ENCODE measurements around the gene PTPRJ. TPM values are rescaled to one million over a fixed set of nuclear protein-coding genes. Genes with fewer than 3 reads are reported as not detected.

The PTPRJ gene
- total RNA-seq, 1 experiment from 2014 or later = 59.4 TPM

GRCh38 chr11:48088682-48089050 is 108.3 kb downstream of the PTPRJ start:
- no peak for DNase-seq
- H3K9me3 Mint-ChIP-seq (ENCODE audit: low read depth, unreplicated experiment) = no peaks in the 10 kb centered on the region
- BruUV-seq (replicated peaks) = no TSS peak
- CTCF ChIA-PET = interaction anchor here (0.6 kb wide), 2 partner anchors 50 to 152 kb away, joined by 3 read pairs; no protein-coding TSS in a partner anchor
- H3K4me1 Mint-ChIP-seq (ENCODE audit: low read depth, unreplicated experiment) = peaks cover 64% of the 10 kb centered on the region
- no peak for TF ChIP-seq CTCF (IDR thresholded peaks at IDR 0.05; ENCODE audit: unreplicated experiment)
- no peaks in the 10 kb centered on the region for H3K27me3 Mint-ChIP-seq (ENCODE audit: unreplicated experiment)
- no peak overlapping the region for H3K4me3 Mint-ChIP-seq (ENCODE audit: low read depth, unreplicated experiment)
- intact Hi-C loops (cut with micrococcal nuclease; ENCODE audit: unreplicated experiment) = no loop called here
- H3K36me3 Mint-ChIP-seq (ENCODE audit: insufficient read depth, unreplicated experiment) = peaks cover 10% of the 10 kb centered on the region
- no peak overlapping the region for H3K27ac Mint-ChIP-seq (ENCODE audit: unreplicated experiment)

- H3K27ac Mint-ChIP-seq (ENCODE audit: unreplicated experiment) = no peak overlapping the region
- CTCF ChIA-PET = no interaction called here
- intact Hi-C loops (cut with micrococcal nuclease; ENCODE audit: unreplicated experiment) = no loop called here
- H3K4me1 Mint-ChIP-seq (ENCODE audit: low read depth, unreplicated experiment) = peaks cover 79% of the 10 kb centered on the region
- H3K36me3 Mint-ChIP-seq (ENCODE audit: insufficient read depth, unreplicated experiment) = peaks cover 14% of the 10 kb centered on the region
- no peaks in the 10 kb centered on the region for H3K27me3 Mint-ChIP-seq (ENCODE audit: unreplicated experiment)
- no TSS peak for BruUV-seq (replicated peaks)
- no peaks in the 10 kb centered on the region for H3K9me3 Mint-ChIP-seq (ENCODE audit: low read depth, unreplicated experiment)
- no peak for TF ChIP-seq CTCF (IDR thresholded peaks at IDR 0.05; ENCODE audit: unreplicated experiment)
- no peak for DNase-seq
- H3K4me3 Mint-ChIP-seq (ENCODE audit: low read depth, unreplicated experiment) = no peak overlapping the region
Measured at GRCh38 chr11:48090174-48090573, 109.8 kb downstream of the PTPRJ start.

GRCh38 chr11:48091426-48092102 is 111.2 kb downstream of the PTPRJ start:
- H3K4me1 Mint-ChIP-seq (ENCODE audit: low read depth, unreplicated experiment) = peaks cover 89% of the 10 kb centered on the region
- no peaks in the 10 kb centered on the region for H3K27me3 Mint-ChIP-seq (ENCODE audit: unreplicated experiment)
- peaks cover 21% of the 10 kb centered on the region for H3K36me3 Mint-ChIP-seq (ENCODE audit: insufficient read depth, unreplicated experiment)
- no peak overlapping the region for H3K4me3 Mint-ChIP-seq (ENCODE audit: low read depth, unreplicated experiment)
- no peaks in the 10 kb centered on the region for H3K9me3 Mint-ChIP-seq (ENCODE audit: low read depth, unreplicated experiment)
- CTCF ChIA-PET = interaction anchor here (0.7 kb wide), 1 partner anchor 14 kb away, joined by 6 read pairs; no protein-coding TSS in a partner anchor
- intact Hi-C loops (cut with micrococcal nuclease; ENCODE audit: unreplicated experiment) = no loop called here
- H3K27ac Mint-ChIP-seq (ENCODE audit: unreplicated experiment) = no peak overlapping the region
- no TSS peak for BruUV-seq (replicated peaks)
- DNase-seq = no peak
- no peak for TF ChIP-seq CTCF (IDR thresholded peaks at IDR 0.05; ENCODE audit: unreplicated experiment)

GRCh38 chr11:48093323-48093722 is 113.0 kb downstream of the PTPRJ start:
- no peak for DNase-seq
- intact Hi-C loops (cut with micrococcal nuclease; ENCODE audit: unreplicated experiment) = no loop called here
- BruUV-seq (replicated peaks) = no TSS peak
- peaks cover 85% of the 10 kb centered on the region for H3K4me1 Mint-ChIP-seq (ENCODE audit: low read depth, unreplicated experiment)
- CTCF ChIA-PET = interaction anchor here (0.9 to 2.1 kb wide), 6 partner anchors 11 to 43 kb away, joined by 3 to 9 read pairs (median 6); no protein-coding TSS in a partner anchor
- peak overlapping the region; percentile 62 for H3K4me3 Mint-ChIP-seq (ENCODE audit: low read depth, unreplicated experiment)
- H3K27ac Mint-ChIP-seq (ENCODE audit: unreplicated experiment) = peak overlapping the region; percentile 88
- TF ChIP-seq CTCF (IDR thresholded peaks at IDR 0.05; ENCODE audit: unreplicated experiment) = no peak
- H3K27me3 Mint-ChIP-seq (ENCODE audit: unreplicated experiment) = no peaks in the 10 kb centered on the region
- no peaks in the 10 kb centered on the region for H3K9me3 Mint-ChIP-seq (ENCODE audit: low read depth, unreplicated experiment)
- peaks cover 31% of the 10 kb centered on the region for H3K36me3 Mint-ChIP-seq (ENCODE audit: insufficient read depth, unreplicated experiment)
